Esophagus muscularis mucosa (tissue), 3 donors: ENCODE measurements around the gene ESAM.

Experiments used
- CTCF ChIP-seq, 3 experiments: fragments of 200-600 bp in 2 of 3; fragments of 450-650 bp in 1 of 3; sonication (generic) in 2 of 3; IDR thresholded peaks; one replicate each; pipeline ENCODE4 v1.5.1; 2017 to 2019; ENCODE audit warnings: antibody characterized with exemption in 3 of 3, mild to moderate bottlenecking in 2 of 3, moderate library complexity in 1 of 3
- POLR2A ChIP-seq: fragments of 450-650 bp; IDR thresholded peaks from one replicate; pipeline ENCODE4 v1.6.1; 2017; ENCODE audit warnings: antibody characterized with exemption, moderate library complexity, mild to moderate bottlenecking, low read depth
- POLR2AphosphoS5 ChIP-seq, 2 donors: sonication (generic); formaldehyde crosslinking; IDR thresholded peaks; one replicate each; pipeline ENCODE4 v1.6.1; 2017; ENCODE audit warnings: antibody characterized with exemption in 2 of 2

GRCh38 chr11:124719534-124719933 lies 42.6 kb downstream of the ESAM start:
- TF ChIP-seq CTCF (IDR thresholded peaks at IDR 0.05) = no peak
- no peak for TF ChIP-seq POLR2AphosphoS5 (IDR thresholded peaks at IDR 0.05)
- no peak for TF ChIP-seq POLR2A
